SK-N-SH (cell line): ENCODE measurements around the gene AARS2. TPM values are rescaled to one million over a fixed set of nuclear protein-coding genes. Genes with fewer than 3 reads are reported as not detected.

Source experiments
- CTCF ChIA-PET: fragments of 300-600, 350-600 bp; formaldehyde crosslinking; extraction: SDS; loops from one replicate; lab custom pipeline; 2021; lab: Yijun Ruan, JAX
- POLR2A ChIA-PET: fragments of 350-600 bp; sonication (Branson Sonifier 250); formaldehyde crosslinking; extraction: SDS; loops from one replicate; lab custom pipeline; 2020; ENCODE audit warnings: antibody characterized with exemption, inconsistent platforms; lab: Yijun Ruan, JAX
- DNase-seq: peaks from one replicate; pipeline ENCODE4 v3.0.0; 2012
- H2AFZ ChIP-seq: fragments of 200-600 bp; sonication (generic); 2 replicates; pipeline ENCODE4 v1.8.1; 2016; ENCODE audit warnings: antibody characterized with exemption, mild to moderate bottlenecking, low read depth
- H3F3A ChIP-seq: fragments of 200-600 bp; sonication (generic); replicated peaks from 2 replicates; pipeline ENCODE3; 2016; ENCODE audit warnings: antibody characterized with exemption, mild to moderate bottlenecking; ENCODE audit not compliant: insufficient read depth
- H3K27ac ChIP-seq, 2 experiments: fragments of 200-500 bp in 1 of 2; fragments of 200-600 bp in 1 of 2; sonication (Bioruptor generic) in 1 of 2; sonication (generic), shearing (Covaris generic) in 1 of 2; 2 replicates each; pipeline versions ENCODE4 v1.5.1 to v1.6.1; 2014 to 2016; ENCODE audit warnings: low read depth in 2 of 2, inconsistent platforms in 1 of 2, low read length in 1 of 2, mild to moderate bottlenecking in 1 of 2, mixed read lengths in 1 of 2
- H3K27me3 ChIP-seq: fragments of 200-600 bp; sonication (generic), shearing (Covaris generic); 2 replicates; pipeline ENCODE4 v1.6.1; 2016; ENCODE audit warnings: mixed run types; ENCODE audit not compliant: insufficient read depth
- H3K36me3 ChIP-seq, 2 experiments: fragments of 200-500 bp in 1 of 2; fragments of 200-600 bp in 1 of 2; sonication (Bioruptor generic) in 1 of 2; sonication (generic) in 1 of 2; replicated peaks in 1 of 2; 2 replicates each; pipeline versions ENCODE3 to v1.5.1; 2014 to 2016; ENCODE audit warnings: low read length in 1 of 2, mild to moderate bottlenecking in 1 of 2; ENCODE audit not compliant: insufficient read depth in 2 of 2, control insufficient read depth in 1 of 2
- H3K4me1 ChIP-seq, 2 experiments: fragments of 200-500 bp in 1 of 2; fragments of 200-600 bp in 1 of 2; sonication (Bioruptor generic) in 1 of 2; sonication (generic), shearing (Covaris generic) in 1 of 2; 2 replicates each; pipeline versions ENCODE4 v1.5.1 to v1.6.1; 2014 to 2016; ENCODE audit warnings: low read depth in 1 of 2, low read length in 1 of 2, mixed run types in 1 of 2; ENCODE audit not compliant: insufficient read depth in 2 of 2, control insufficient read depth in 1 of 2
- H3K4me2 ChIP-seq: fragments of 200-600 bp; sonication (generic), shearing (Covaris generic); 2 replicates; pipeline ENCODE4 v1.6.1; 2017; ENCODE audit warnings: mixed run types
- H3K4me3 ChIP-seq, 2 experiments: fragments of 200-500 bp in 1 of 2; fragments of 200-600 bp in 1 of 2; sonication (Bioruptor generic) in 1 of 2; sonication (generic), shearing (Covaris generic) in 1 of 2; 2 replicates each; pipeline versions ENCODE4 v1.5.1 to v1.8.1; 2014 to 2016; ENCODE audit warnings: low read depth in 2 of 2, inconsistent platforms in 1 of 2, low read length in 1 of 2, mild to moderate bottlenecking in 1 of 2, mixed read lengths in 1 of 2, moderate library complexity in 1 of 2
- H3K79me2 ChIP-seq: fragments of 200-600 bp; sonication (generic); 2 replicates; pipeline ENCODE4 v1.8.1; 2017; ENCODE audit warnings: mild to moderate bottlenecking; ENCODE audit not compliant: insufficient read depth
- H3K9ac ChIP-seq: fragments of 200-600 bp; sonication (generic); 2 replicates; pipeline ENCODE4 v1.6.1; 2017; ENCODE audit warnings: mixed run types
- H3K9me2 ChIP-seq: fragments of 200-600 bp; sonication (generic); 2 replicates; pipeline ENCODE4 v1.6.1; 2017; ENCODE audit warnings: mixed run types
- H3K9me3 ChIP-seq: fragments of 200-600 bp; sonication (generic); 2 replicates; pipeline ENCODE4 v1.6.1; 2017; ENCODE audit warnings: mixed run types, mild to moderate bottlenecking, moderate library complexity
- H4K20me1 ChIP-seq: fragments of 200-600 bp; sonication (generic); 2 replicates; pipeline ENCODE4 v1.6.1; 2017; ENCODE audit warnings: mild to moderate bottlenecking, mixed run types; ENCODE audit not compliant: insufficient read depth
- EZH2phosphoT487 ChIP-seq: fragments of 200-600 bp; sonication (generic); IDR thresholded peaks from 2 replicates; pipeline ENCODE4 v1.6.1; 2017; ENCODE audit warnings: low read depth, mixed run types, mild to moderate bottlenecking, antibody characterized with exemption, moderate library complexity, borderline replicate concordance
- FOSL2 ChIP-seq: IDR thresholded peaks from 2 replicates; pipeline ENCODE4 v1.4.0; 2012; ENCODE audit warnings: low read depth, mild to moderate bottlenecking, moderate library complexity, borderline replicate concordance
- JUND ChIP-seq: IDR thresholded peaks from 2 replicates; pipeline ENCODE4 v1.4.0; 2012
- MAX ChIP-seq: IDR thresholded peaks from 2 replicates; pipeline ENCODE4 v1.4.0; 2012; ENCODE audit warnings: low read depth
- NFIC ChIP-seq: IDR thresholded peaks from 2 replicates; pipeline ENCODE4 v1.4.0; 2012; ENCODE audit warnings: borderline replicate concordance
- NRF1 ChIP-seq: IDR thresholded peaks from 2 replicates; pipeline ENCODE4 v1.6.1; 2012; ENCODE audit warnings: low read depth, mild to moderate bottlenecking, low read length
- RCOR1 ChIP-seq: fragments of 150-350 bp; IDR thresholded peaks from 2 replicates; pipeline ENCODE4 v1.6.1; 2017; ENCODE audit warnings: antibody characterized with exemption, low read length
- REST ChIP-seq: IDR thresholded peaks from 2 replicates; pipeline ENCODE4 v1.6.1; 2012; ENCODE audit warnings: mild to moderate bottlenecking, low read depth, low read length, moderate library complexity
- SMC3 ChIP-seq: IDR thresholded peaks from 2 replicates; pipeline ENCODE4 v1.6.1; 2012; ENCODE audit warnings: low read depth, low read length, improper control_type of control experiment
- TEAD4 ChIP-seq: IDR thresholded peaks from 2 replicates; pipeline ENCODE4 v1.4.0; 2012; ENCODE audit warnings: mild to moderate bottlenecking, borderline replicate concordance; ENCODE audit not compliant: insufficient read depth
- WGBS: methylation state at CpG from one replicate; pipeline ENCODE4 v1.1.6; 2017; ENCODE audit warnings: low lambda C conversion rate; 5-methylcytosine and 5-hydroxymethylcytosine counted together
- polyA plus RNA-seq, 3 experiments: library from polyadenylated mRNA; depleted of rRNA; stranded (reverse); fragments of >200 nt; gene quantifications; 2 replicates each; pipeline ENCODE4 v1.2.3, GENCODE V29; 2012

AARS2 gene
- polyA plus RNA-seq, 1 of the 3 experiments (the other 2 are of a cell fraction): 9.5 TPM

DNA sequence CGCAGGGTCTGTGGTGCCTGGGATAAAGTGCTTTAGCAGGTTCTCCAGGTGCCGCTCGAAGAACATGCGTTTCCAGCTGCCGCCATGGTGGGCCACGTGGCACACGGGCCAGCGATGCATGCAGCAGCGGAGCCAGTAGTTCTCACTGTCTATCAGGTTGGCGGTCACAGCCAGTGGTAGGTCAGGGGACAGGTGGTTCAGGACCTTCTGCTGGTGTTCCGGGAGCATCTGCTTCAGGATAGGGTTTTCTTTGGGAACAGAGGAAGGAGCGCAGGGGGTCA is 26.9 kb downstream of the AARS2 start:
- no peaks in the 10 kb centered on the region for H3K36me3 ChIP-seq
- H3K79me2 ChIP-seq: no peaks in the 10 kb centered on the region
- H3K9me2 ChIP-seq: no peaks in the 10 kb centered on the region
- ChIA-PET CTCF (no interaction called here), POLR2A (no interaction called here)
- TF ChIP-seq JUND (no peak), NRF1 (no peak), NFIC (no peak)
- H3K27ac ChIP-seq: no peak overlapping the region
- no peaks in the 10 kb centered on the region for H3F3A ChIP-seq
- H3K9ac ChIP-seq: no peak overlapping the region
- H3K4me2 ChIP-seq: no peak overlapping the region
- WGBS: 80% methylated on average over 2 of the region's 12 CpGs
- H2AFZ ChIP-seq: no peak overlapping the region
- peaks cover 0 to 8% of the 10 kb centered on the region in 2 experiments; a peak in 1 of 4 replicates for H3K4me1 ChIP-seq
- no peak for DNase-seq
- H3K27me3 ChIP-seq: peaks cover 10% of the 10 kb centered on the region
- no peaks in the 10 kb centered on the region for H4K20me1 ChIP-seq
- no peak overlapping the region for H3K4me3 ChIP-seq
- H3K9me3 ChIP-seq: no peaks in the 10 kb centered on the region

- POLR2A ChIA-PET: no interaction called here
- Histone ChIP-seq H3K79me2 (no peaks in the 10 kb centered on the region), H3K9ac (no peak overlapping the region), H3K9me2 (no peaks in the 10 kb centered on the region), H3K9me3 (no peaks in the 10 kb centered on the region), H3F3A (no peaks in the 10 kb centered on the region), H4K20me1 (no peaks in the 10 kb centered on the region), H3K27ac (no peak overlapping the region), H3K4me2 (no peak overlapping the region), H3K4me1 (peaks cover 0 to 8% of the 10 kb centered on the region in 2 experiments; a peak in 1 of 4 replicates), H3K36me3 (no peaks in the 10 kb centered on the region), H2AFZ (no peak overlapping the region), H3K27me3 (peaks cover 10% of the 10 kb centered on the region), H3K4me3 (no peak overlapping the region)
- WGBS: 74% methylated on average over 16 of the region's 25 CpGs
- DNase-seq: no peak
- CTCF ChIA-PET: interaction anchor here (0.6 to 1.5 kb wide), 3 partner anchors 21 to 188 kb away, joined by 3 read pairs; partner anchors contain the start of gene AARS2
- no peak for TF ChIP-seq RCOR1
- TF ChIP-seq REST: peak; percentile 96
Observed at GRCh38 chr6:44285552-44286284, 27.4 kb downstream of the AARS2 start.

GRCh38 chr6:44284867-44285266 is 28.3 kb downstream of the AARS2 start:
- no peak for TF ChIP-seq FOSL2
- TF ChIP-seq EZH2phosphoT487: no peak
- no peak for TF ChIP-seq SMC3
- TF ChIP-seq TEAD4: no peak
- no peak for TF ChIP-seq RCOR1
- no peak for TF ChIP-seq MAX
- Histone ChIP-seq H3K79me2 (no peaks in the 10 kb centered on the region), H3F3A (no peaks in the 10 kb centered on the region), H4K20me1 (no peaks in the 10 kb centered on the region), H3K9ac (no peak overlapping the region), H3K27me3 (peaks cover 9% of the 10 kb centered on the region), H3K4me3 (no peak overlapping the region), H3K4me2 (no peak overlapping the region), H3K9me2 (no peaks in the 10 kb centered on the region), H3K36me3 (no peaks in the 10 kb centered on the region), H3K9me3 (no peaks in the 10 kb centered on the region), H2AFZ (no peak overlapping the region), H3K4me1 (peaks cover 0 to 5% of the 10 kb centered on the region in 2 experiments; a peak in 1 of 4 replicates), H3K27ac (no peak overlapping the region)
- DNase-seq: no peak
- WGBS: 8% methylated on average over 4 of the region's 4 CpGs
- ChIA-PET POLR2A (interaction anchor here (0.6 kb wide), 1 partner anchor 1059 kb away, joined by 3 read pairs; no protein-coding TSS in a partner anchor), CTCF (interaction anchor here (0.6 to 2.2 kb wide), 7 partner anchors 8 to 187 kb away, joined by 3 to 13 read pairs (median 3); partner anchors contain the start of gene AARS2)
